Heart left ventricle (tissue), 16 donors: ENCODE measurements around the gene SDSL. TPM values are rescaled to one million over a fixed set of nuclear protein-coding genes. Genes with fewer than 3 reads are reported as not detected.

Experiments
- ATAC-seq, 4 donors: fragments of 200-7000 bp; cut with Tn5 transposase; one replicate each; pipeline ENCODE4 v1.9.1; 2020 to 2022; ENCODE audit warnings: moderate library complexity in 4 of 4, mild to moderate bottlenecking in 3 of 4, moderate number of reproducible peaks in 1 of 4
- DNase-seq, 5 donors: peaks; one replicate each; pipeline ENCODE4 v3.0.0-alpha.2; 2020
- H3K27ac ChIP-seq, 12 donors: fragments of 200-600 bp; sonication (generic) in 4 of 12; one replicate each; pipeline versions ENCODE4 v1.5.0 to v1.8.0; 2016 to 2022; ENCODE audit warnings: mild to moderate bottlenecking in 2 of 12
- H3K27me3 ChIP-seq, 9 donors: fragments of 200-600 bp; sonication (generic) in 2 of 9; one replicate each; pipeline versions ENCODE4 v1.5.1 to v1.8.0; 2016 to 2022; ENCODE audit warnings: mild to moderate bottlenecking in 3 of 9
- H3K36me3 ChIP-seq, 9 donors: fragments of 200-600 bp; sonication (generic) in 2 of 9; one replicate each; pipeline versions ENCODE4 v1.5.0 to v1.8.0; 2018 to 2022; ENCODE audit warnings: mild to moderate bottlenecking in 2 of 9
- H3K4me1 ChIP-seq, 12 donors: fragments of 200-600 bp; sonication (generic) in 4 of 12; one replicate each; pipeline versions ENCODE4 v1.5.0 to v1.8.0; 2016 to 2022; ENCODE audit warnings: mild to moderate bottlenecking in 3 of 12
- H3K4me3 ChIP-seq, 12 donors: fragments of 200-600 bp; sonication (generic) in 4 of 12; one replicate each; pipeline versions ENCODE4 v1.5.0 to v1.8.0; 2017 to 2022; ENCODE audit warnings: mild to moderate bottlenecking in 9 of 12, moderate library complexity in 4 of 12
- H3K9me3 ChIP-seq, 12 donors: fragments of 200-600 bp; sonication (generic) in 4 of 12; one replicate each; pipeline versions ENCODE4 v1.5.0 to v1.8.0; 2016 to 2022; ENCODE audit warnings: mild to moderate bottlenecking in 1 of 12
- CTCF ChIP-seq, 12 donors: fragments of 200-600 bp; sonication (generic) in 4 of 12; IDR thresholded peaks; one replicate each; pipeline versions ENCODE4 v1.5.0 to v1.8.0; 2018 to 2022; ENCODE audit warnings: antibody characterized with exemption in 12 of 12, mild to moderate bottlenecking in 5 of 12
- POLR2A ChIP-seq, 2 donors: fragments of 450-650 bp; IDR thresholded peaks; one replicate each; pipeline ENCODE4 v1.6.1; 2017; ENCODE audit warnings: antibody characterized with exemption in 2 of 2, mild to moderate bottlenecking in 2 of 2, moderate library complexity in 2 of 2
- WGBS, 4 donors: extraction: QIAGEN DNeasy Blood & Tissue Kit in 2 of 4; methylation state at CpG; one replicate each; pipeline versions ENCODE4 v1.1.5 to v1.1.7; 2013 to 2018; 5-methylcytosine and 5-hydroxymethylcytosine counted together
- intact Hi-C, 10 donors: fragments of 100-400 bp; cut with DNase I; formaldehyde crosslinking; loops; one replicate each; pipeline versions ENCODE4 v1.11.1 to v1.14.2; 2022
- polyA plus RNA-seq, 2 donors: library from polyadenylated mRNA; stranded (reverse); fragments of 200-250 nt; gene quantifications; one replicate each; pipeline ENCODE4 v1.2.3, GENCODE V29; 2013
- total RNA-seq, 9 donors: library from RNA; depleted of rRNA in 2 of 9; stranded (reverse); fragments of >200 nt in 2 of 9; fragmentation: NEBNext Ultra II Directional in 3 of 9; extraction: Animal tissue kit (Norgen Biotek cat#: 25700) in 3 of 9; gene quantifications; one replicate each; pipeline versions ENCODE4 v1.1.0 to v1.2.4, GENCODE V29; 2016 to 2023
- donor health status: ischemic (EF 13 %, LVEDD 7.1; RV severe dilation, severe dysfunction).
- donor health status: healthy with polysubstance abuse.
- donor health status: DM: no; HTN: yes; CAD: no.
- donor health status: DM: no; HTN: no; CAD: no.
- donor health status: ischemic (EF 25% LVEDD 6.9; RV normal size, moderate dysfunction).
- donor health status: ischemic (EF 25% LVEDD 5.7; RV mildly dilated, moderate dysfunction).
- donor health status: healthy.
- donor health status: DM: yes; HTN: yes; CAD: no.
- donor health status: ischemic (EF 35%, LVEDD 5.7; RV mildly dilated, moderate dysfunction).
- donor health status: nonischemic (EF 11% LVEDD 7.7; RV severe dilation, severe dysfunction).
- donor health status: DM: yes; HTN: yes; CAD: no.
- donor health status: PGD.
- donor health status: ischemic (EF 29% LVEDD 5.4; RV normal size, mild dysfunction).
- donor health status: nonischemic (EF 23%, LVEDD 6.1; RV moderate dilation, normal function).

Gene SDSL
- total and polyA plus RNA-seq, 11 donors, result 2.5 to 21.0 (median 5.7) TPM

GRCh38 chr12:113482334-113482733 lies 60.2 kb downstream of the SDSL start:
- Histone ChIP-seq H3K27me3 (peaks cover 36 to 88% (median 62%) of the 10 kb centered on the region in 9 donors), H3K27ac (no peak overlapping the region), H3K9me3 (no peaks in the 10 kb centered on the region), H3K36me3 (no peaks in the 10 kb centered on the region), H3K4me1 (peaks cover 0 to 9% (median under 1%) of the 10 kb centered on the region in 12 donors), H3K4me3 (no peak overlapping the region)
- ATAC-seq (no peak), DNase-seq (no peak)
- whole genome bisulfite sequencing, 4 donors, result 2 to 7% (median 5%) methylated on average over 1 of the region's 1 CpG
- intact Hi-C loops, result no loop called here
- TF ChIP-seq POLR2A (IDR thresholded peaks at IDR 0.05) (no peak), CTCF (IDR thresholded peaks at IDR 0.05) (no peak)

GRCh38 chr12:113485330-113485729 lies 63.1 kb downstream of the SDSL start:
- no peaks in the 10 kb centered on the region for H3K9me3 ChIP-seq
- TF ChIP-seq POLR2A (IDR thresholded peaks at IDR 0.05) (no peak), CTCF (IDR thresholded peaks at IDR 0.05) (no peak)
- intact Hi-C loops, result no loop called here
- H3K4me3 ChIP-seq, result no peak overlapping the region
- peaks cover 12 to 81% (median 34%) of the 10 kb centered on the region in 9 donors for H3K27me3 ChIP-seq
- DNase-seq, result no peak
- no peak overlapping the region for H3K27ac ChIP-seq
- no peak for ATAC-seq
- H3K4me1 ChIP-seq, result no peaks in the 10 kb centered on the region
- WGBS, 4 donors, result 0 to 10% (median 3%) methylated on average over 2 of the region's 2 CpGs
- H3K36me3 ChIP-seq, result no peaks in the 10 kb centered on the region

- no peaks in the 10 kb centered on the region for H3K36me3 ChIP-seq
- intact Hi-C loops, result no loop called here
- H3K27me3 ChIP-seq, result peaks cover 5 to 70% (median 22%) of the 10 kb centered on the region in 9 donors
- WGBS, 4 donors, result 20 to 30% (median 25%) methylated on average over 4 of the region's 4 CpGs
- TF ChIP-seq POLR2A (IDR thresholded peaks at IDR 0.05) (no peak), CTCF (IDR thresholded peaks at IDR 0.05) (no peak)
- no peak overlapping the region for H3K27ac ChIP-seq
- no peaks in the 10 kb centered on the region for H3K4me1 ChIP-seq
- H3K4me3 ChIP-seq, result no peak overlapping the region
- H3K9me3 ChIP-seq, result no peaks in the 10 kb centered on the region
- ATAC-seq (no peak), DNase-seq (no peak)
Measured at GRCh38 chr12:113486722-113487121, 64.5 kb downstream of the SDSL start.

Other genes starting within 250 kb of the SDSL start
- gene DDX54, start 236.9 kb upstream of the SDSL start, total RNA-seq, result 10 to 100 TPM; 28.2 to 60.2 (median 38.2) TPM
- gene DDX54, start 236.9 kb upstream of the SDSL start, polyA plus RNA-seq, result 10 to 100 TPM; 23.4 to 53.2 TPM
- 10 to 100 TPM; 13.3 to 30.7 (median 16.0) TPM for gene RITA1, start 236.7 kb upstream of the SDSL start, total RNA-seq
- 10 to 100 TPM; 10.4 to 12.9 TPM for gene RITA1, start 236.7 kb upstream of the SDSL start, polyA plus RNA-seq
- gene TPCN1, start 200.9 kb upstream of the SDSL start, total RNA-seq, result 100 to 1,000 TPM in 4 of 9 donors, 10 to 100 TPM in 5; 52.1 to 136 (median 92.0) TPM
- gene TPCN1, start 200.9 kb upstream of the SDSL start, polyA plus RNA-seq, result 10 to 100 TPM; 22.6 to 75.1 TPM
- 10 to 100 TPM in 8 of 9 donors, 1 to 10 TPM in 1; 9.7 to 33.2 (median 12.3) TPM for gene SLC8B1, start 87.3 kb upstream of the SDSL start, total RNA-seq
- 1 to 10 TPM; 8.8 to 8.9 TPM for gene SLC8B1, start 87.3 kb upstream of the SDSL start, polyA plus RNA-seq
- 10 to 100 TPM; 28.8 to 66.6 (median 33.6) TPM for gene PLBD2, start 63.8 kb upstream of the SDSL start, total RNA-seq
- gene PLBD2, start 63.8 kb upstream of the SDSL start, polyA plus RNA-seq, result 10 to 100 TPM; 15.6 to 17.5 TPM
- gene SDS, start 18.5 kb upstream of the SDSL start, total RNA-seq, result 10 to 100 TPM in 1 of 9 donors, 1 to 10 TPM in 1, under 1 TPM in 2, not detected in 5; 0.28 to 10.5 (median 0.99) TPM
- under 1 TPM in 1 of 2 donors, not detected in 1; 0.32 TPM for gene SDS, start 18.5 kb upstream of the SDSL start, polyA plus RNA-seq
- not detected for gene LHX5, start 49.5 kb downstream of the SDSL start, total RNA-seq
- not detected for gene LHX5, start 49.5 kb downstream of the SDSL start, polyA plus RNA-seq